Stomach (tissue), 9 donors: ENCODE measurements around the gene PAGR1. TPM values are rescaled to one million over a fixed set of nuclear protein-coding genes. Genes with fewer than 3 reads are reported as not detected.
A peak's percentile ranks its signal among the peaks of the same experiment; 100 is the strongest.

Source experiments
- DNase-seq, 2 donors: peaks; one replicate each; pipeline versions ENCODE4 v3.0.0 to v3.0.0-alpha.2; 2013 to 2019
- H3K27ac ChIP-seq, 5 donors: fragments of 200-600 bp in 4 of 5; sonication (generic) in 4 of 5; one replicate each; pipeline ENCODE4 v1.5.1; 2013 to 2019; ENCODE audit warnings: mild to moderate bottlenecking in 1 of 5, moderate library complexity in 1 of 5
- H3K27me3 ChIP-seq, 3 donors: fragments of 200-600 bp; sonication (generic); one replicate each; pipeline ENCODE4 v1.5.1; 2017 to 2019; ENCODE audit warnings: mixed run types in 1 of 3
- H3K36me3 ChIP-seq, 4 donors: fragments of 200-600 bp; sonication (generic); 1 replicate in 3 of 4; 2 replicates in 1 of 4; pipeline ENCODE4 v1.5.1; 2016 to 2019
- H3K4me1 ChIP-seq, 4 donors: fragments of 200-600 bp; sonication (generic); one replicate each; pipeline ENCODE4 v1.5.1; 2016 to 2019
- H3K4me3 ChIP-seq, 4 donors: fragments of 200-600 bp; sonication (generic) in 3 of 4; one replicate each; pipeline ENCODE4 v1.5.1; 2016 to 2019; ENCODE audit warnings: mild to moderate bottlenecking in 1 of 4
- H3K9me3 ChIP-seq, 4 donors: fragments of 200-600 bp; sonication (generic); one replicate each; pipeline ENCODE4 v1.5.1; 2016 to 2019
- EP300 ChIP-seq: sonication (generic); formaldehyde crosslinking; IDR thresholded peaks from one replicate; pipeline ENCODE4 v1.6.1; 2017; ENCODE audit warnings: antibody characterized with exemption
- POLR2A ChIP-seq, 4 donors: fragments of 450-650 bp; IDR thresholded peaks; one replicate each; pipeline ENCODE4 v1.6.1; 2016; ENCODE audit warnings: antibody characterized with exemption in 4 of 4, control low read depth in 2 of 4, mild to moderate bottlenecking in 1 of 4, moderate library complexity in 1 of 4
- POLR2AphosphoS5 ChIP-seq, 3 donors: sonication (generic); formaldehyde crosslinking; IDR thresholded peaks; one replicate each; pipeline ENCODE4 v1.6.1; 2016; ENCODE audit warnings: antibody characterized with exemption in 3 of 3
- WGBS, 5 donors: extraction: QIAGEN DNeasy Blood & Tissue Kit in 3 of 5; methylation state at CpG; one replicate each; pipeline versions ENCODE4 v1.1.5 to v1.1.7; 2013 to 2018; 5-methylcytosine and 5-hydroxymethylcytosine counted together
- intact Hi-C: fragments of 100-400 bp; cut with DNase I; formaldehyde crosslinking; loops from one replicate; pipeline ENCODE4 v1.15.1; 2023; ENCODE audit warnings: low total_unique reads
- polyA plus RNA-seq, 3 donors: library from polyadenylated mRNA; stranded (reverse); fragments of 200-250 nt; gene quantifications; one replicate each; pipeline ENCODE4 v1.2.3, GENCODE V29; 2013
- total RNA-seq, 5 donors: library from RNA; depleted of rRNA; stranded (reverse); fragments of >200 nt; gene quantifications; one replicate each; pipeline versions ENCODE4 v1.1.0 to v1.2.3, GENCODE V29; 2014 to 2016
- TF ChIP-seq, protein P1 (sequence below), 7 experiments: fragments of 450-650 bp in 4 of 7; fragments of 200-600 bp in 3 of 7; sonication (generic) in 3 of 7; IDR thresholded peaks; one replicate each; pipeline ENCODE4 v1.5.1; 2016 to 2019; ENCODE audit warnings: antibody characterized with exemption in 7 of 7, control low read depth in 2 of 7, mild to moderate bottlenecking in 1 of 7
- donor health status: healthy with polysubstance abuse.
- donor health status: Bipolar disorder and iron deficiency.
- donor health status: healthy.

PAGR1 gene
- total and polyA plus RNA-seq, 8 donors: 7.1 to 124 (median 25.5) TPM

DNA sequence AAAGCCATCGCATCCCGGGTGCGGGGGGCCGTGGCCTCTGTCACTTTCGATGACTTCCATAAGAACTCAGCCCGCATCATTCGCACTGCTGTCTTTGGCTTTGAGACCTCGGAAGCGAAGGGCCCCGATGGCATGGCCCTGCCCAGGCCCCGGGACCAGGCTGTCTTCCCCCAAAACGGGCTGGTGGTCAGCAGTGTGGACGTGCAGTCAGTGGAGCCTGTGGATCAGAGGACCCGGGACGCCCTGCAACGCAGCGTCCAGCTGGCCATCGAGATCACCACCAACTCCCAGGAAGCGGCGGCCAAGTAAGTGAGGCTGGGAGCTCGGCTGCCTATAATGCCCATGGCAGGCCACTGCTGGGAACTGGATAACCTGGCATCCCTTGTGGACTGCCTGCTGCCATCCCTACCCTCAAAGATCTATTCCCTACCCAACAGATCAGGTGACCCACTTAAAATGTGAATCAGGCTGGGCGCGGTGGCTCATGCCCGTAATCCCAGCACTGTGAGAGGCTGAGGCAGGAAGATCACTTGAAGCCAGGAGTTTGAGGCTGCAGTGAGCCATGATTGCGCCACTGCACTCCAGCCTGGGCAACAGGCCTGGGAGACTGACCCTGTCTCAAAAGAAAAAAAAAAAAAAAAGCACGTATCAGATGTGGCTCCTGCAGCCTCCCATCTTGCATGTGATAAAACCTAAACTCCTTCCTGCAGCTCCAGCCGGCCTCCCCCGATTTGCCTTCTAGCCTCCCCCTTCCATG, 28.8 kb downstream of the PAGR1 start:
- no peak for TF ChIP-seq EP300
- no peak for DNase-seq
- H3K27me3 ChIP-seq: no peaks in the 10 kb centered on the region
- H3K4me1 ChIP-seq: peaks cover 0 to 10% (median 4%) of the 10 kb centered on the region in 4 donors
- H3K36me3 ChIP-seq: peaks cover 74 to 95% (median 85%) of the 10 kb centered on the region in 4 donors
- peak overlapping the region in 1 of 5 donors; percentile 39 for H3K27ac ChIP-seq
- no peak overlapping the region for H3K4me3 ChIP-seq
- no peaks in the 10 kb centered on the region for H3K9me3 ChIP-seq
- intact Hi-C loops: no loop called here
- 89 to 93% (median 90%) methylated on average over 15 to 28 of the region's 28 CpGs for WGBS, 5 donors

DNA sequence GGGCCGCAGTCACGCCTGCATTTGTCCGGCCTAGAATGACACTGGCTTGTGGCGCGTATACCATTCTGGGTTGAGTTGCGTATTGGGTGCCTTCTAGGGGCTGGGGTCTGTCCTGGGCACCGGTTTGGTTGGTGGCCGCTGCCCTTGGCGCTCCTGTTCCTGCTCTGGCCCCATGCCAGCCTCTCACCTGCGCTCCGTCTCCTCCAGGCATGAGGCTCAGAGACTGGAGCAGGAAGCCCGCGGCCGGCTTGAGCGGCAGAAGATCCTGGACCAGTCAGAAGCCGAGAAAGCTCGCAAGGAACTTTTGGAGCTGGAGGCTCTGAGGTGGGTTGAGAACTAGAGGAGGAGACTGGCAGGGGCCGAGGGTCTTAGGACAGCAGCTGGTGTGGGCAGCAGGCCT, 29.7 kb downstream of the PAGR1 start:
- TF ChIP-seq EP300: no peak
- no peak for TF ChIP-seq POLR2AphosphoS5 (IDR thresholded peaks at IDR 0.05)
- TF ChIP-seq, protein P1, sequence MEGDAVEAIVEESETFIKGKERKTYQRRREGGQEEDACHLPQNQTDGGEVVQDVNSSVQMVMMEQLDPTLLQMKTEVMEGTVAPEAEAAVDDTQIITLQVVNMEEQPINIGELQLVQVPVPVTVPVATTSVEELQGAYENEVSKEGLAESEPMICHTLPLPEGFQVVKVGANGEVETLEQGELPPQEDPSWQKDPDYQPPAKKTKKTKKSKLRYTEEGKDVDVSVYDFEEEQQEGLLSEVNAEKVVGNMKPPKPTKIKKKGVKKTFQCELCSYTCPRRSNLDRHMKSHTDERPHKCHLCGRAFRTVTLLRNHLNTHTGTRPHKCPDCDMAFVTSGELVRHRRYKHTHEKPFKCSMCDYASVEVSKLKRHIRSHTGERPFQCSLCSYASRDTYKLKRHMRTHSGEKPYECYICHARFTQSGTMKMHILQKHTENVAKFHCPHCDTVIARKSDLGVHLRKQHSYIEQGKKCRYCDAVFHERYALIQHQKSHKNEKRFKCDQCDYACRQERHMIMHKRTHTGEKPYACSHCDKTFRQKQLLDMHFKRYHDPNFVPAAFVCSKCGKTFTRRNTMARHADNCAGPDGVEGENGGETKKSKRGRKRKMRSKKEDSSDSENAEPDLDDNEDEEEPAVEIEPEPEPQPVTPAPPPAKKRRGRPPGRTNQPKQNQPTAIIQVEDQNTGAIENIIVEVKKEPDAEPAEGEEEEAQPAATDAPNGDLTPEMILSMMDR (IDR thresholded peaks at IDR 0.05): no peak
- TF ChIP-seq POLR2A (IDR thresholded peaks at IDR 0.05): no peak
- no peak overlapping the region for H3K27ac ChIP-seq

DNA sequence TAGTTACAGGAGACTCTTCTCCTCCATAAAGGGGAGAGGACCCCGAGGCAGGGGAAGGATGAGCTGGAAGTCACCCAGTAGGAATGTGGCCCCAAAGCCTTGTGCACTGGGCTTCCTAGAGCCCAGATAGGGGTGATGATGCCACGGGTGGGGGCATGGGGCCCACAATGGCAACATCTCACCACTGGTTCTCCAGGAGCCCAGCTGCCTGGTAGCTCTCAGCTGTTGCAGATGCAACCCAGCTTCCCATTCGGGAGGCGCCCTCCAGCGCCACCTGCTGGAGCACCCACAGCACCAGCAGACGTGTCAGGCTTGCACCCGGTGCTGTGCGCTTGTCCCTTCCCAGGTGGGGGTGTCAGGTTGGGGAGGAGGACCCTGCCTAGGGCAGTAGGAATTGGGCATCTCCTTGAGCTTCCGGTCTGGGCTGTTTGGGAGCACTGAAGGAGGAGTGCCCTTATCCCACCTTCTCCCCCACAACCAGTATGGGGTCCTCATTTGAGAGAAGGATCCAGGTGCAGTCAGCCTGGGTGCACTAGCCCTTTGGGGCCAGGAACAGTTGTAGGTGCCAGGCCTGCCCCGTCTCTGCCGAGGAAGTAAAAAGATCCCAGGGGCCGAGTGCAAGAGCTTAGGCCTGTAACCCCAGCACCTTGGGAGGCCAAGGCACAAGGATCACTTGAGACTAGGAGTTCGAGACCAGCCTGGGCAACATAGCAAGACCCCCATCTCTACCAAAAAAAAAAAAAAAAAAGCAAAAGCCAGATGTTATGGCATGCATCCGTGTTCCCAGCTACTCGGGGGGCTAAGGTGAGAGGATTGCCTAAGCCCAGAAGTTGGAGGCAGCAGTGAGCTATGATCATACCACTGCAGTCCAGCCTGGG, 32.7 kb downstream of the PAGR1 start:
- intact Hi-C loops: no loop called here
- WGBS, 5 donors: 38 to 42% (median 41%) methylated on average over 14 to 15 of the region's 15 CpGs
- H3K4me3 ChIP-seq: no peak overlapping the region

More for the DNA sequence above, 29.7 kb downstream of the PAGR1 start:
- no peak for DNase-seq
- no peaks in the 10 kb centered on the region for H3K27me3 ChIP-seq
- intact Hi-C loops: no loop called here
- no peak overlapping the region for H3K4me3 ChIP-seq
- no peaks in the 10 kb centered on the region for H3K9me3 ChIP-seq
- H3K36me3 ChIP-seq: peaks cover 65 to 90% (median 76%) of the 10 kb centered on the region in 4 donors
- WGBS, 5 donors: 86 to 94% (median 93%) methylated on average over 18 of the region's 18 CpGs
- H3K4me1 ChIP-seq: peaks cover 0 to 12% (median 4%) of the 10 kb centered on the region in 4 donors

DNA sequence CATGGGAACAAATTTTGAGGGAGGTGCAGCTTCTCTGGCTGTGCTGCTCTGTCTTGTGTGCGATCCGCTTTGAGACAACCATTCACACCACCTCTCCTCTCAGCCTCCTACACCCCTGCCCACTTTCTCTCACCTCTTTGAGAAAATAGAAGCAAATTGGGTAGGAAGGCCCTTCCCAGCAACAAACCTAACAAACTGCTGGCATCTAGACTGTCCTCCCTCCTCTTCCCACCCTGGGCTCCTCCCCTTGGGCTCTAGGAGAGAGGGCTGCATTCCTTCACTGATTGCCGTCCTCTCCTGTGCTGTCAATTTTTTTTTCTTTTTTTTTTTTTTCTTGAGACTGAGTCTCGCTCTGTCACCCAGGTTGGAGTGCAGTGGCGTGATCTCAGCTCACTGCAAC, 33.6 kb downstream of the PAGR1 start:
- Histone ChIP-seq H3K27ac (peak overlapping the region in 1 of 5 donors; percentile 4), H3K36me3 (peaks cover 34 to 56% (median 38%) of the 10 kb centered on the region in 4 donors), H3K9me3 (no peaks in the 10 kb centered on the region), H3K4me3 (no peak overlapping the region), H3K27me3 (no peaks in the 10 kb centered on the region), H3K4me1 (peaks cover 0 to 12% (median 4%) of the 10 kb centered on the region in 4 donors)
- TF ChIP-seq POLR2A (IDR thresholded peaks at IDR 0.05): no peak
- TF ChIP-seq, protein P1 (IDR thresholded peaks at IDR 0.05): no peak
- no peak for TF ChIP-seq EP300
- no peak for TF ChIP-seq POLR2AphosphoS5 (IDR thresholded peaks at IDR 0.05)
- DNase-seq: no peak
- intact Hi-C loops: no loop called here
- WGBS, 5 donors: 54 to 76% (median 72%) methylated on average over 5 of the region's 5 CpGs

More for the DNA sequence above, 32.7 kb downstream of the PAGR1 start:
- Histone ChIP-seq H3K36me3 (peaks cover 40 to 64% (median 47%) of the 10 kb centered on the region in 4 donors), H3K9me3 (no peaks in the 10 kb centered on the region), H3K4me1 (peaks cover 0 to 12% (median 4%) of the 10 kb centered on the region in 4 donors), H3K27me3 (no peaks in the 10 kb centered on the region), H3K27ac (peak overlapping the region in 2 of 5 donors; percentile 4 to 6)
- peak; percentile 81 to 85 for DNase-seq
- TF ChIP-seq POLR2A (IDR thresholded peaks at IDR 0.05) (no peak), POLR2AphosphoS5 (IDR thresholded peaks at IDR 0.05) (peak in 2 of 3 donors; percentile 8 to 46), EP300 (no peak)
- TF ChIP-seq, protein P1 (IDR thresholded peaks at IDR 0.05): peak in 5 of 7 experiments; percentile 66 to 95 (median 77)
